ENCODE results near the gene IFT81. TPM values are rescaled to one million over a fixed set of nuclear protein-coding genes. Genes with fewer than 3 reads are reported as not detected.

IFT81 gene
- polyA plus RNA-seq, 3 donors: 0.39 to 0.97 (median 0.47) TPM

- H3K36me3 Mint-ChIP-seq: no peaks in the 10 kb centered on the region
- H3K27me3 Mint-ChIP-seq (ENCODE audit: low read depth in 3 of 3): peaks cover 0 to 1% (median 0%) of the 10 kb centered on the region in 3 donors
- H3K4me3 Mint-ChIP-seq: no peak overlapping the region
- no peak for TF ChIP-seq CTCF (IDR thresholded peaks at IDR 0.05)
- Histone ChIP-seq H3K79me2 (ENCODE audit: insufficient read depth, low read length) (no peaks in the 10 kb centered on the region), H4K20me1 (ENCODE audit: insufficient read depth, low read length) (no peaks in the 10 kb centered on the region), H3K4me1 (ENCODE audit: control insufficient read depth in 1 of 2, insufficient read depth in 2 of 2, low read length in 2 of 2) (peaks cover 4 to 8% of the 10 kb centered on the region in 2 donors), H3K4me3 (replicated peaks in 1 of 3; ENCODE audit: low read depth in 2 of 3, low read length in 3 of 3) (no peak overlapping the region), H3K4me2 (replicated peaks; ENCODE audit: extremely low read depth, low read length, poor library complexity, severe bottlenecking) (no peak overlapping the region), H3K27ac (ENCODE audit: low read depth in 1 of 2, low read length in 2 of 2) (no peak overlapping the region), H3K9ac (ENCODE audit: insufficient read depth, low read length, poor library complexity, severe bottlenecking) (no peak overlapping the region), H3K9me3 (replicated peaks in 1 of 2; ENCODE audit: control insufficient read depth in 1 of 2, insufficient read depth in 1 of 2, low read length in 2 of 2) (no peaks in the 10 kb centered on the region), H3K36me3 (replicated peaks in 1 of 2; ENCODE audit: control insufficient read depth in 1 of 2, insufficient read depth in 2 of 2, low read length in 2 of 2) (no peaks in the 10 kb centered on the region), H3K27me3 (ENCODE audit: control insufficient read depth in 2 of 2, insufficient read depth in 2 of 2, low read length in 2 of 2) (no peaks in the 10 kb centered on the region), H2AFZ (ENCODE audit: insufficient read depth, low read depth, low read length, poor library complexity, severe bottlenecking) (no peak overlapping the region)
- peaks cover 9% of the 10 kb centered on the region for H3K4me1 Mint-ChIP-seq
- no CpG with 5 or more reads among the region's 1 CpG for WGBS (ENCODE audit: insufficient coverage)
- DNase-seq: no peak
- H3K9me3 Mint-ChIP-seq: no peaks in the 10 kb centered on the region
- H3K27ac Mint-ChIP-seq: no peak overlapping the region
- intact Hi-C loops (cut with micrococcal nuclease): no loop called here
Observed at GRCh38 chr12:110201995-110202394, 77.8 kb downstream of the IFT81 start.

GRCh38 chr12:110203546-110203945 is 79.4 kb downstream of the IFT81 start:
- Histone ChIP-seq H3K36me3 (replicated peaks in 1 of 2; ENCODE audit: control insufficient read depth in 1 of 2, insufficient read depth in 2 of 2, low read length in 2 of 2) (no peaks in the 10 kb centered on the region), H4K20me1 (ENCODE audit: insufficient read depth, low read length) (no peaks in the 10 kb centered on the region), H3K4me3 (replicated peaks in 1 of 3; ENCODE audit: low read depth in 2 of 3, low read length in 3 of 3) (no peak overlapping the region), H3K4me2 (replicated peaks; ENCODE audit: extremely low read depth, low read length, poor library complexity, severe bottlenecking) (no peak overlapping the region), H3K4me1 (ENCODE audit: control insufficient read depth in 1 of 2, insufficient read depth in 2 of 2, low read length in 2 of 2) (peaks cover 4 to 8% of the 10 kb centered on the region in 2 donors), H3K27me3 (ENCODE audit: control insufficient read depth in 2 of 2, insufficient read depth in 2 of 2, low read length in 2 of 2) (no peaks in the 10 kb centered on the region), H3K9me3 (replicated peaks in 1 of 2; ENCODE audit: control insufficient read depth in 1 of 2, insufficient read depth in 1 of 2, low read length in 2 of 2) (no peaks in the 10 kb centered on the region), H3K27ac (ENCODE audit: low read depth in 1 of 2, low read length in 2 of 2) (no peak overlapping the region), H2AFZ (ENCODE audit: insufficient read depth, low read depth, low read length, poor library complexity, severe bottlenecking) (no peak overlapping the region), H3K79me2 (ENCODE audit: insufficient read depth, low read length) (no peaks in the 10 kb centered on the region), H3K9ac (ENCODE audit: insufficient read depth, low read length, poor library complexity, severe bottlenecking) (no peak overlapping the region)
- Mint-ChIP-seq H3K4me3 (no peak overlapping the region), H3K36me3 (no peaks in the 10 kb centered on the region), H3K9me3 (peaks cover 0 to 3% (median 0%) of the 10 kb centered on the region in 7 donors), H3K27me3 (ENCODE audit: low read depth in 3 of 3) (peaks cover 0 to 1% (median 0%) of the 10 kb centered on the region in 3 donors), H3K4me1 (peaks cover 9% of the 10 kb centered on the region), H3K27ac (no peak overlapping the region)
- intact Hi-C loops (cut with micrococcal nuclease): no loop called here
- WGBS (ENCODE audit: insufficient coverage): no CpG with 5 or more reads among the region's 2 CpGs
- TF ChIP-seq CTCF (IDR thresholded peaks at IDR 0.05): no peak
- no peak for DNase-seq

Data from CD14-positive monocyte (primary cell).